NCI-H446 (cell line): Measurements from ENCODE around the gene STAT4.
A peak's percentile ranks its signal among the peaks of the same experiment; 100 is the strongest.

Source experiments
- DNase-seq, 2 experiments: peaks; one replicate each; lab custom pipeline; 2025; lab: John Stamatoyannopoulos, UW

The STAT4 gene

GRCh38 chr2:191041418-191042161 lies 109.2 kb downstream of the STAT4 start:
- no peak for DNase-seq

- DNase-seq, result no peak
Observed at GRCh38 chr2:191039616-191040015, 111.2 kb downstream of the STAT4 start.

GRCh38 chr2:191038741-191039140 lies 112.1 kb downstream of the STAT4 start:
- DNase-seq, result no peak

GRCh38 chr2:191038241-191038725 lies 112.5 kb downstream of the STAT4 start:
- DNase-seq, result no peak

GRCh38 chr2:191037351-191037750 lies 113.4 kb downstream of the STAT4 start:
- DNase-seq, result no peak

- no peak for DNase-seq
Observed at GRCh38 chr2:191036363-191036762, 114.4 kb downstream of the STAT4 start.

- DNase-seq, result no peak
Observed at GRCh38 chr2:191032588-191033429, 118.0 kb downstream of the STAT4 start.

- DNase-seq, result no peak
Observed at GRCh38 chr2:191031256-191031655, 119.5 kb downstream of the STAT4 start.

- peak; percentile 30 to 67 for DNase-seq
Observed at GRCh38 chr2:191030521-191031154, 120.2 kb downstream of the STAT4 start.

GRCh38 chr2:191029280-191029950 lies 121.4 kb downstream of the STAT4 start:
- DNase-seq, result no peak

- DNase-seq, result no peak
Observed at GRCh38 chr2:191026377-191026776, 124.4 kb downstream of the STAT4 start.

GRCh38 chr2:191025135-191025534 lies 125.7 kb downstream of the STAT4 start:
- no peak for DNase-seq

GRCh38 chr2:191023235-191023679 lies 127.5 kb downstream of the STAT4 start:
- no peak for DNase-seq

- DNase-seq, result no peak
Observed at GRCh38 chr2:191020742-191021381, 129.9 kb downstream of the STAT4 start.

- DNase-seq, result peak; percentile 82 to 96
Observed at GRCh38 chr2:191020221-191020741, 130.5 kb downstream of the STAT4 start.

- no peak for DNase-seq
Observed at GRCh38 chr2:191019376-191019775, 131.4 kb downstream of the STAT4 start.

GRCh38 chr2:191018643-191019119 lies 132.1 kb downstream of the STAT4 start:
- DNase-seq, result no peak

GRCh38 chr2:191018048-191018447 lies 132.7 kb downstream of the STAT4 start:
- no peak for DNase-seq

GRCh38 chr2:191015831-191016230 lies 135.0 kb downstream of the STAT4 start:
- DNase-seq, result no peak

GRCh38 chr2:191015239-191015638 lies 135.6 kb downstream of the STAT4 start:
- DNase-seq, result no peak

- no peak for DNase-seq
Observed at GRCh38 chr2:191014653-191015020, 136.2 kb downstream of the STAT4 start.
